Measurements from ENCODE around the gene FBN2. TPM values are rescaled to one million over a fixed set of nuclear protein-coding genes. Genes with fewer than 3 reads are reported as not detected.

FBN2 gene
- total and polyA plus RNA-seq, 9 of the 15 experiments (the other 6 are each of a cell fraction or from before 2014, with no cell fraction given): 0.01 to 0.09 TPM; not detected in 7

DNA sequence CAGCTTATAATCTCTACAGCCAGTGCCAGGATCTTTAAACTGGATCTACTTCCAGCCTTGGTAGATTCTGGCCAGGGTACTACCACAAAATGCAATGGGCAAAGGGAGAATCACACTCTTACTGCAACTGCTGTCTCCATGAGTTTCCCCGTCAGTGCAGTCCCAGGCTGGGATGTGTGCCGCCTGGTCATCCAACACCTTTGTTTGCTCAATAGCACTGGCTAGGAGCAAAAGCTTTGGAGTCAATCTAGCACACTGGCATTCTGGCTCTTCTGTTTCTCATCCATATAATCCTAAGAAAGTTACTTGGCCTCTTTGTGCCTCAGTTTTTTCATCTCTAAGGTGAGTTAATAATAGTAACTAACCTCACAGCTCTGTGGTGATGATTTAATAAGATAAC lies 96.9 kb downstream of the FBN2 start (continued):
- TF ChIP-seq, protein P1, sequence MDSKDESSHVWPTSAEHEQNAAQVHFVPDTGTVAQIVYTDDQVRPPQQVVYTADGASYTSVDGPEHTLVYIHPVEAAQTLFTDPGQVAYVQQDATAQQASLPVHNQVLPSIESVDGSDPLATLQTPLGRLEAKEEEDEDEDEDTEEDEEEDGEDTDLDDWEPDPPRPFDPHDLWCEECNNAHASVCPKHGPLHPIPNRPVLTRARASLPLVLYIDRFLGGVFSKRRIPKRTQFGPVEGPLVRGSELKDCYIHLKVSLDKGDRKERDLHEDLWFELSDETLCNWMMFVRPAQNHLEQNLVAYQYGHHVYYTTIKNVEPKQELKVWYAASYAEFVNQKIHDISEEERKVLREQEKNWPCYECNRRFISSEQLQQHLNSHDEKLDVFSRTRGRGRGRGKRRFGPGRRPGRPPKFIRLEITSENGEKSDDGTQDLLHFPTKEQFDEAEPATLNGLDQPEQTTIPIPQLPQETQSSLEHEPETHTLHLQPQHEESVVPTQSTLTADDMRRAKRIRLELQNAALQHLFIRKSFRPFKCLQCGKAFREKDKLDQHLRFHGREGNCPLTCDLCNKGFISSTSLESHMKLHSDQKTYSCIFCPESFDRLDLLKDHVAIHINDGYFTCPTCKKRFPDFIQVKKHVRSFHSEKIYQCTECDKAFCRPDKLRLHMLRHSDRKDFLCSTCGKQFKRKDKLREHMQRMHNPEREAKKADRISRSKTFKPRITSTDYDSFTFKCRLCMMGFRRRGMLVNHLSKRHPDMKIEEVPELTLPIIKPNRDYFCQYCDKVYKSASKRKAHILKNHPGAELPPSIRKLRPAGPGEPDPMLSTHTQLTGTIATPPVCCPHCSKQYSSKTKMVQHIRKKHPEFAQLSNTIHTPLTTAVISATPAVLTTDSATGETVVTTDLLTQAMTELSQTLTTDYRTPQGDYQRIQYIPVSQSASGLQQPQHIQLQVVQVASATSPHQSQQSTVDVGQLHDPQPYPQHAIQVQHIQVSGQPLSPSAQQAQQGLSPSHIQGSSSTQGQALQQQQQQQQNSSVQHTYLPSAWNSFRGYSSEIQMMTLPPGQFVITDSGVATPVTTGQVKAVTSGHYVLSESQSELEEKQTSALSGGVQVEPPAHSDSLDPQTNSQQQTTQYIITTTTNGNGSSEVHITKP (IDR thresholded peaks at IDR 0.05; ENCODE audit: partially characterized antibody): no peak

DNA sequence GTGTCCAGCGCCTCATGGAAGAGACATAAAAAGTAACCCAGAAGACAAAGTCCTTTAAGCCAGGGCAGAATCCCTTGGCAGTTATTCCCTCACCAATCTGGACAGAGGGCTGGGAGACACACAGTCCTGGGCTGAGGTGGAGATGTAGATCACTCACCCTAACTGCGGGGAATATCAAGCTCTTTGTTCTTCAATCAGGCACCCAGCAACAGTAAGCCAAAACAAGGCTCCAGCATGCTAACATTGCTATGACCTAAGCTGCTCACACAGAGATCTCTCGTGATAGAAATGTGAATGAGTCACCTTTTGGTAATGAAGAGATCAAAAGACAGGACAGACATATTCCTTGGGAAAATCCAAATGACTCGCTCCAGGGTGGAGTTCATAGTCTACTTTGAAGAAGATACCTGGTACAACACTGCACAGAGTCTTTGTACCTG lies 101.3 kb downstream of the FBN2 start:
- no peaks in the 10 kb centered on the region for H3K36me3 ChIP-seq (ENCODE audit: control insufficient read depth, insufficient read depth, low read length)
- H3K27ac ChIP-seq (ENCODE audit: extremely low read depth, low read depth, low read length): no peak overlapping the region
- no peaks in the 10 kb centered on the region for H3K27me3 ChIP-seq (ENCODE audit: control insufficient read depth in 2 of 2, insufficient read depth in 2 of 2, low read length in 2 of 2)
- ChIA-PET POLR2A (no interaction called here), CTCF (ENCODE audit: low intra/inter-chr PET ratio) (no interaction called here)
- H3K9me1 ChIP-seq (ENCODE audit: control insufficient read depth, insufficient read depth, low read length): no peaks in the 10 kb centered on the region
- no peak for FAIRE-seq
- no peaks in the 10 kb centered on the region for H3K4me1 ChIP-seq (replicated peaks in 1 of 2; ENCODE audit: control insufficient read depth in 2 of 2, insufficient read depth in 2 of 2, low read length in 2 of 2)
- ATAC-seq: no peak
- BruUV-seq (replicated peaks): no TSS peak
- no peak overlapping the region for H3K4me3 ChIP-seq
- intact Hi-C loops (cut with micrococcal nuclease): no loop called here
- H3K9ac ChIP-seq (ENCODE audit: insufficient read depth in 1 of 2, low read depth in 2 of 2, low read length in 2 of 2): no peak overlapping the region
- 0% methylated on average over 4 of the region's 4 CpGs for WGBS (ENCODE audit: insufficient coverage, low coverage, missing lambda C conversion rate)
- no peaks in the 10 kb centered on the region for H4K20me1 ChIP-seq (replicated peaks; ENCODE audit: control insufficient read depth, insufficient read depth, low read length)
- no peak for DNase-seq (ENCODE audit: extremely low read depth in 1 of 4, low spot score in 3 of 4)
- in situ Hi-C loops (cut with MboI): no loop called here
- no peaks in the 10 kb centered on the region for H3K79me2 ChIP-seq (ENCODE audit: control insufficient read depth, insufficient read depth, low read length)
- no peak overlapping the region for H2AFZ ChIP-seq (ENCODE audit: low read depth, low read length)
- H3K4me2 ChIP-seq (ENCODE audit: insufficient read depth, low read length): no peak overlapping the region
- no peaks in the 10 kb centered on the region for H3K9me3 ChIP-seq (replicated peaks; ENCODE audit: control insufficient read depth, insufficient read depth, low read depth, low read length)
- no peak for TF ChIP-seq SAFB2 (IDR thresholded peaks at IDR 0.05; ENCODE audit: borderline replicate concordance, low read depth, low read length, severe bottlenecking)
- no peak for TF ChIP-seq MCM3 (IDR thresholded peaks at IDR 0.05)
- TF ChIP-seq BCOR (IDR thresholded peaks at IDR 0.05): no peak
- TF ChIP-seq CHD1 (IDR thresholded peaks at IDR 0.05; ENCODE audit: low read length): no peak
- no peak for TF ChIP-seq SP2 (IDR thresholded peaks at IDR 0.05; ENCODE audit: extremely low read depth, low read depth, low read length, poor library complexity, severe bottlenecking)
- no peak for TF ChIP-seq RBM17 (IDR thresholded peaks at IDR 0.05; ENCODE audit: borderline replicate concordance, low read depth, low read length)
- TF ChIP-seq, protein P2, sequence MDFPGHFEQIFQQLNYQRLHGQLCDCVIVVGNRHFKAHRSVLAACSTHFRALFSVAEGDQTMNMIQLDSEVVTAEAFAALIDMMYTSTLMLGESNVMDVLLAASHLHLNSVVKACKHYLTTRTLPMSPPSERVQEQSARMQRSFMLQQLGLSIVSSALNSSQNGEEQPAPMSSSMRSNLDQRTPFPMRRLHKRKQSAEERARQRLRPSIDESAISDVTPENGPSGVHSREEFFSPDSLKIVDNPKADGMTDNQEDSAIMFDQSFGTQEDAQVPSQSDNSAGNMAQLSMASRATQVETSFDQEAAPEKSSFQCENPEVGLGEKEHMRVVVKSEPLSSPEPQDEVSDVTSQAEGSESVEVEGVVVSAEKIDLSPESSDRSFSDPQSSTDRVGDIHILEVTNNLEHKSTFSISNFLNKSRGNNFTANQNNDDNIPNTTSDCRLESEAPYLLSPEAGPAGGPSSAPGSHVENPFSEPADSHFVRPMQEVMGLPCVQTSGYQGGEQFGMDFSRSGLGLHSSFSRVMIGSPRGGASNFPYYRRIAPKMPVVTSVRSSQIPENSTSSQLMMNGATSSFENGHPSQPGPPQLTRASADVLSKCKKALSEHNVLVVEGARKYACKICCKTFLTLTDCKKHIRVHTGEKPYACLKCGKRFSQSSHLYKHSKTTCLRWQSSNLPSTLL (IDR thresholded peaks at IDR 0.05): no peak
- TF ChIP-seq KDM4B (IDR thresholded peaks at IDR 0.05; ENCODE audit: borderline replicate concordance in 2 of 2, low read depth in 1 of 2): no peak
- no peak for TF ChIP-seq ZNF695 (CRISPR knock-in tag; IDR thresholded peaks at IDR 0.05)
- no peak for TF ChIP-seq NFRKB (IDR thresholded peaks at IDR 0.05; ENCODE audit: low read depth)
- TF ChIP-seq ZNF79 (CRISPR knock-in tag; IDR thresholded peaks at IDR 0.05; ENCODE audit: low read depth): no peak
- no peak for TF ChIP-seq ILK (tag; IDR thresholded peaks at IDR 0.05; ENCODE audit: borderline replicate concordance, low read depth)
- no peak for TF ChIP-seq CAMTA2 (CRISPR knock-in tag; conservative IDR thresholded peaks at IDR 0.05)
- no peak for TF ChIP-seq RBM25 (IDR thresholded peaks at IDR 0.05; ENCODE audit: low read depth, low read length, severe bottlenecking)
- no peak for TF ChIP-seq TSC22D4 (tag; IDR thresholded peaks at IDR 0.05)
- no peak for TF ChIP-seq ZNF589 (CRISPR knock-in tag; IDR thresholded peaks at IDR 0.05; ENCODE audit: low read depth)
